Measurements from ENCODE around the gene CTNNBL1.
"Not testable (repeated sequence)": the region's sequence is repeated elsewhere in the genome, so short reads cannot be mapped to it uniquely, and the experiment has no call there.

CTNNBL1 gene

DNA sequence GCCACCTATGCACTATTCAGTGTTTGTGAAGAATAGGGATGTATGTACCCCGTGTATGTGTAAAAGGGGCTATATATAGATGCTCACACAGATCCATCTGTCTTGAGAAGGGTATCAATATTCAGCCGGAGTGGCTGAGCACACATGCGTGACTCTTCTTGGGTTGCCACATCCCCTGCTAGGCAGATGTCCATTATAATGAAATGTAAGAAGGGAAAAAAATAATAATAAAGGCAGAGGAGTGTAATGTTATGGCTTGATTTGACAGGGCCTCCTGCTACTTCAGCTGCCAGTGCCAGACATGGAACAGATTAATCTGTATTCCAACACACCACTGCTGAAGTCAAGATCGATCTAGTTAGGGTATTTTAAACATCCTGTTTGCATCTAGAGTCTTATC lies 134.9 kb downstream of the CTNNBL1 start:
- no peak for DNase-seq

DNA sequence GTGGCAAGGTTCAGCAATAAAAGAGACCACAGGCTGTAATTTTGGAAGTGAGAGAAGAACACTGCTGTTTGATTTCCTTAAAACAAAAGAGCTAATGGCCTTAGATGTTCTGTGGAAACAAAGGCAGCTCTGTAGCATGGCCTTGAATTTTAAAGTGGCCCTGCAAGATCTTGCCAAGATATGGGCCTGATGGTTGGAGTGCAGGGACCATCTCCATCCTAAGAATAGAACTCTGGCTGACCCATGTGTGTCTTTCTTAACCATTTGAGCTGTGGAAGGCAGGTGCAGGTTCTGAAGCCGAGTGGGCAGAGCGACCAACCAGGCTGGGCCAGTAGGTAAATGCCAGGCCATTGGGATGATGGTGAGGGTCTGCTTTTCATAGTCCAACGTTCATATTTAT lies 135.3 kb downstream of the CTNNBL1 start:
- DNase-seq = no peak

DNA sequence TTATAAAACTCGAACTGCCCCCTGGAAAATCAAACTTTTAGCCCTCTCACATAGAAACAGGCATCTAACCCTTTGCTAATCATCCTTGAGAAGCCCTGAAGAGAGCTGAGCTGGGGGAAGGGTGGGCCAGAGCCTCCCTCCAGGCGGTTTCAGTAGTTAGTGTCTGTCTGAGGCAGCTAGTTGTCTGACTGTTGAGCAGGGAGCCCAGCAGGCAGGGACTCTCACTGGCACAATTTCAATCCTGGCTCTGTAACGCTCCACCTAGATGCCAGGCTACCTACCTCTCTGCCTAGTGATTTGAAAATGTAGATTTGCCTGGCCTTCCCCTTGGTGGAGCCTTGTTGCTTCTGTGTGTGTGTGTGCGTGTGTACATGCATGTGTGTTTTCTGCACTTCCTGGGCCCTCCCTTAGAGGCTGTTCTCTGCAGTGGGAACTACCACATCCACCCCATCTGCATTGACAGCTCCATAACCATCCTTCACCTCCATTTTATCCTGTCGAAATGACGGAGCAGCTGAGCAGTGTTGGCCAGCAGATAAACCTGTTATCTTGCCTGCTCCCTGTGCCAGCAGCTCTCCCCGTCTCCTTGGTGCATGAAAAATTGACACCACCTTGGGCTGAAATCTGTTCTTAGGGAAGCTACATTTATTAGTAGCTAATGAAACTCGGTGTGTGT lies 139.5 kb downstream of the CTNNBL1 start:
- no peak for DNase-seq

DNA sequence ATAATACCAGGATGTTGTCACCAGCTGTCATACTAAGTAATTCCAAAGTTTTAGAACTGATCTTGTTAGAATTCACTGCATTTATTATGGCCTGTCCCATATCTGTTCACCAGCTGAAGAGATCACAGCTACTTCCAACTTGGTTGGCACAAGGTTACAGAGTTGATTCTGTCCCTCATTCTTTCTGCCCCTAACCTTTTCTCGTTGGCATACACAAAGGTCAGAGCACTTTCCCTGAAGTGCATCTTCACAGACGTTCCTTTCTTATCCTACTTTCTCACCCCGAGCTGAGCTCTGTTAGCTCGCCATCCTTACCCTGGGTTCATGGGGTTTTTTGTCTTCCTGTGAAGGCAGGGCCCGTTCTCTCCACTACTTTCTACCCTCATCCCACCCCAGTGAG lies 143.1 kb downstream of the CTNNBL1 start:
- DNase-seq = no peak

DNA sequence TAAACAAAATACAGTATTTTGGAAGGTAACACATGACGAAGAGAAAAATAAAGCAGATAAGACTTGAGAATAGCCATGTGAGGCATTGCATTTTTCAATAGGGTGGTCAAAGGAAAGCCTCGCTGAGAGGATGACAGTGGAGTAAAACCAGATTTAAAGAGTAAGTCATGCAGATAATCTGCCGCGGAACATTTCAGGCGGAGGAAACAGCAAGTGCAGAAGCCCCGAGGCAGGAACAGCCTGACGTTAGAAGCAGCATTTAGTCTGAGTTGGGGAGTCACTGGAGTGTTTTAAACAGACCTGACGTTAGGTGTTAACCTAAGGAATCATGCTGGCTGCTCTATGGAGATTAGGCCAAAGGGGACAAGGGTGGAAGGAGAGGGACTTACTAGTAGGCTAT lies 144.1 kb downstream of the CTNNBL1 start:
- no peak for DNase-seq

DNA sequence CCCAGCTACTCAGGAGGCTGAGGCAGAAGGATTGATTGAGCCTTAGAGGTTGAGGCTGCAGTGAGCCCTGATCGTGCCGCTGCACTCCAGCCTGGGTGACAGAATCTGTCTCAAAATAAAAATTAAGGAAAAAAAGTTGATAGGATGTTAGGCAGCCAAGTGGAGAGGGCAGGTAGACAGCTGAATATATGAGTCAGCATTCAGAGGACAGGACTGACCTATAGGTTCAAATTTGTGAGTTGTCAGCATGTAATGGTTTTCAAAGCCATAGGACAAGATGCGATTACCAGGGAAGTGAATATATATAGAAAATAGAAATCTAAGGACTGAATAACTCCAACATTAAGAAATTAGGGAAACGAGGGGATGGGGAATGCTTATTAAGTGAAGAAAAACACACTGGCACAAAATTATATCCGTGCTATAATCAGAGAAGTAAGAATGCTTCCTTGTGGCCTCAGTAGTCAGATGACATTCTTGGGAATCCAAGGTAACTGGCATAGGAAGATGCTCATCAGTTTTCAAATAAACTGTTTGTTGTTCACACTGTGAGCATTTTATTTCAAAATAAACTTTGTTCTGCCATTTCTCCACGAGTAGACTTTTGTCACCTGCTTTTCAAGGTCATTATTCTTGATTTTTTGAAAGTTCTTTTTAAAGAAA lies 145.1 kb downstream of the CTNNBL1 start:
- DNase-seq = no peak

DNA sequence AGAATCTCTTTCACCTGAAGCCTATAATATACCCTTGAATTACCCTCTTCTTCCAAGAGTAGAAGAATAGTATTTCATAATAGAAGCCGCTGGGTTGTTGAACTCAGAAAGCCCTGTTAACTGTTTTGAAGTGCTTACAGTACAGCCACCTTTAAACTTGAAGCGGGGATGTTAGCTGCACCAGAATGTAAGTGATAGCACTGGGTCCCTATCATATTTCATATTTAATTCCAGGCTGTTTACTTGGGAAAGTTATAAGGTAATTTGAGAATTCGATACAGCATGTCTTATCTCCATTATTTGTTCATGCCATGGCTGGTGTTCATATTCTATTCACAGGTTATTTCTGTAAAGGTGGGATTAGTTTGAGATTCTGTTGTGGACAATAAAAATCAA lies 145.6 kb downstream of the CTNNBL1 start:
- DNase-seq = no peak

DNA sequence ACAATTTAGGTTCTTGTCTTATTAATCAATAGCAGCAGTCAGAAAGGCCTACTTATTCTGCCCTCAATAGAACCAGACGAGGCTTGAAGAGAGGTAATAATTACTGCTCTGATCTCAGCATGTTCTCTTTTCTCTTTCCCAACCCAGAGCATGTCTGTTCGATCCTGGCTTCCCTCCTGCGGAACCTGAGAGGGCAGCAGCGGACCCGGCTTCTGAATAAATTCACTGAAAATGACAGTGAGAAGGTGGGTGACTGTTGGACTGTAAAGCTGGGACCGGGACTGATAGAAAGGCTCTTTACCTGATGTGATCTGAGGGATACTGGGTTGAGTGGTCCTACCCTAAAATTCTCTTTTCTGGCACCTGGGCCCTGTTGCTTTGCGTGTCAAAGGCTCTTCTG lies 146.1 kb downstream of the CTNNBL1 start:
- DNase-seq = no peak

DNA sequence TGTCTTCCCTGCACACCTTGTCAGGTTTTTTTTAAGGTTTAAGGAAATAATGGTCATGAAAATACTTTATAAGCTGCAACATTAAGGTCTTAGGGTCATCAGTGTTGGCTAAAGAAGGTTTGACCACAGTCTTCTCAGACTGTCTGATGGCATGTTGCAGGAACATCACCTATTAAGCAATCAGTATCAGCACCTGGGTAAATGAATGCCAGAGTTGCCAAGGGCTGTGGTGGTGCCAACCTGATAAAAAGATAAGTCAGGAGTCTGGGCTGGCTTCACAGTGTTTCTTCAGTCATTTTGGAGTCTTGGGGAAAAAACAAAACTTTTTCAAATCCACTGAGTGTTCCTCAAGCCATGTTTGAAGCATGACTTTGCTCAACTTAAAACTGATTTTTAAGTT lies 147.6 kb downstream of the CTNNBL1 start:
- DNase-seq = no peak

DNA sequence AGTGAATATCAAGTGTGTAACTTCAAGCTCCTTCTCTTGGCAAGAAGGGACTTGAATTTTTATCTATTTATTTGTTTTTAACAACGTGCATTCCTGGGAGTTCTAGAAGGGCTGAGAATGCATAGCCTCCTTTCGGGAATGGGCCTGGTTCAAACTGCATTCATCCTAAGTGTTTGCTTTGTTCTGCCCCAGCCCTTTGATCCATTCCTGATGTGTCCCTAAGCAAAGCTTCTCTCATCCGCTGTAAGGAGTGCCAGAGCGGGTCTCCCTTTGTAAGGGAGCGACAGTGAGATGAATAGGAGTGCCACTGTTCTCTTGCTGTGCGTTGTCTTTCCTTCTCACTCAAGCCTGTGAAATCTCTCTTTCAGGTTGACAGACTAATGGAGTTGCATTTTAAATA lies 148.1 kb downstream of the CTNNBL1 start:
- no peak for DNase-seq

DNA sequence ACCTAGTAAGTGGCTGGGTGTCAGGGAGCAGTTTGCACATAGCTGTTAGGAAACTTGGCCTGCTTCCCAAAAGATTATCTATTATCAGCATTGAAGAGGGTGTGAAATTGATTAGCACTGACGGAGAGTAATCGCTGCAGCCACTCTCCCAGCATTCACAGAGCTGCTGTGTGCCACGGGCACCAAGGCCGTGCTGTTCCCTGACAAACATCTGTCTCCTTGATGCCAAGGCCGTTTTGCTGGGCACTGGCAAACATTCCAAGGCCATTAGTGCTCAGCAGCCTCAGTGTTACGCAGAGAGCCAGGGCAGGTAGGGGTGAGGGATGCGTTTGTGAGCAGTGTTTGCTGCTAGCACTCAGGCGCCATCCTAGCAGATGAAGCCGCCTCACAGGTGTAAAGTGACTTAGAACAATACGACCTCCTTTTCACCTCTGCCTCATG lies 151.4 kb downstream of the CTNNBL1 start:
- DNase-seq = no peak

DNA sequence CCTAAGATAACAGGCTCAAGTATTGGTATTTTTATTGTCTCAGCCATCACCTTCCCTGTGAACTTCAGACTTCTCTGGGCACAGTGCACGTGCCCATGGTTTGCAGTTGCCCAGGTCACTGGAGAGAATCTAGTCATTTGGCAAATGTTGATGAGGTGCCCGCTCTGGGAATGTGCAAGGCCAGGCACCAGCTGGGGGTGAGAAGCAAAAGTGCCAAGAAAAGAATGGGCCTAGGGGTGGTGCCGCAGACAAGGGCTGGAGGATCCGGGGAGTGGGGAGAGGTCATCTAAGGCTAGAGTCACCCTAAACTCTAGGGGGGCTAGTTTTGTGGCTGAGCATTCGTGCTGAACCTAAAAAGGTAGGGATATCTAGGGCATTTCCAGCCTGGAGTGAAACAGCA lies 152.0 kb downstream of the CTNNBL1 start:
- no peak for DNase-seq

DNA sequence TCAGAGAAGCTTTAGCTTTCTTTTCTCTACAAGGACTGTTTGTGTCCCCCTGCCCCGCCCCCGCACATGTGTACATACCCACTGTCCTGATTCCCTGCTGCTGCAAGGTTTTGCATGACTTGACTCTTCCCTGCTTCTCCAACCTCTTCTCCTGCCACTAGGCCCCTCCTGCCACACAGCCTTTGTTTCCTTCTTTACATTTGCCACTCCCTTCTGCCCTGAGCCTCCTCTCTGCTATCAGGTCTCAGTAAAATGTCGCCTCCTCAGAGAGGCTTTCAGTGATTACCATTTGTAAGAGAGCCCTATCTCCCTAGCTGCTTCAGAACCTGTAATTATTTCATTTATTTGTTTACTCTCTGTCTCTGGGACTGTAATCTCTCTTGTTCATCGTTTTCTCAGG lies 152.7 kb downstream of the CTNNBL1 start:
- no peak for DNase-seq

DNA sequence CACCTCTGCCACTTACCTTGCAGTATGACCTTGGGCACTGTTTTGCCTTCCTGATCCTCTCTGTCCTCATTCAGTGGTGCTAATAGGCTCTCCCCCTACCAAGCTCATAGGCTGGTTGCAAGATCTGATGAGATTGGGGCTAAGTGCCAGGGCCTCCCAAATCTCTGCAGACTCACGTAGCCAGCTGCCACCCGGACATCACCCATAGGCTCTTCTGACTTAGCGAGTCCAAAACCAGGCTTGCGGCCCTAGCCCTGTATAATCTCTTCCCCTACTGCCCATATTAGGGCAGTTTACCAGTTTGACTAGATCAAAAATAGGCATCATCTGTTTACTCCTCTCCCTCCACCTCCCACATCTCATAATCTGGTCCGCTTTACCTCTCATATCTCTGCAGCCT lies 154.9 kb downstream of the CTNNBL1 start:
- DNase-seq = no peak

DNA sequence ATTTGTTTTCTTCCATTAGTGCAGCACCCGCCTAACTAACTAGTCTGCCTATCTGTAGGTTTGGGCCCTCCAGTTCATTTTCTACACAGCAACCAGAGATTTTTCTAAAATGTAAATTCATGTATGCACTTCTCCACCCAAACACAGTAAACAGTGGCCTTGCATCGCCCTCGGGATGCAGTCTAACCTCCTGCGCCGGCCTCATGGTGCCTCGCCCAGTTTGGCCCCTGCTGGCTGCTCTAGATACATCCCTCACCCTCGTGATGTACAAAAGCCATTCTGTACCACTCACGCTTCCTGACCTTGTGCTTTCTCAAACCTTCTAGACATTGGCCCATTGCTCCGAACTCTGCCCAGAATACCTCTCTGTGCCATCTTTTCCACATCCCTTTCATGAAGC lies 155.3 kb downstream of the CTNNBL1 start:
- no peak for DNase-seq

DNA sequence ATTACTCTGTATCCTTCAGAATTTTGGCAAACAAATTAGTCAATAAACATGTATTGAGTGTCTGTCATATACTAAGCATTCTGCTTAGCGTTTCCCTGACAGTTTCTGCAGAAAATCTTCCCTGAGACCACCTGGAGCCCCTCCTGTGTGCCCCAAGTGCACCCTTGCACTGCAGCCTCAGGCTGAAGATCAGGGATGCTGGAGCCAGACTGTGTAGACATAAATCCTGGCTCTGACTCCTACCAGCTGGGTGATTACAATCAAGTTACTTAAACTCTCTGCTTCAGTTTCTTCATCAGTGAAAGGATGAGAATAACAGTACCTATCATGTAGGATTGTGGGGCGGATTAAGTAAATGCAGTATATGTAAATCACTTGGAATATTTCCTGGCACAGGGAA lies 155.7 kb downstream of the CTNNBL1 start:
- no peak for DNase-seq

DNA sequence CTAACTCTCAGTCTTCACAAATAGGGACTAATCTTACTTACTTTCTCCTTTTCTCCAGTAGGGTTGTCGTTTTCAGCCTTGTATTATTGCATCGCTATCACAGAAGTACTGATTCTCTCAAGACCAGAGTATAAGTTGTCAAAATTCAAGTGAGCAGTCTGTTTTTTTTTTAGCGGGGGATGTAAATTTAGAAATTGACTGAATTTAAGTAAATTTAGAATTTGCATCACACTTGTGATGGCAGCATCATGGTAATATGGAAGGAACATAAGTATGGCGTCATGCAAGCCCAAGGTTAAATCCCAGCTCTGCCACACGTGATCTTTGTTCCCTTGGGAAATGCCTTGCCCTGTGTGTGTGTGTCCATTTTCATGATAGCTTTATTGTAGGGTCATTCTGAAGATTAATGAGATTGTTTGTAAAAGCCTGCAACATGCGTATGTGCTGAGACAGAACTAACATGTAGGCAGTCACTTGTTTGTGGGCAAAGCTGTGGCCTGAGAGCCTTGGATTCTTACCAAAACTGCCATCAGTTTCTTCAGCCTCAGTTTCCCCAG lies 156.3 kb downstream of the CTNNBL1 start:
- no peak for DNase-seq

DNA sequence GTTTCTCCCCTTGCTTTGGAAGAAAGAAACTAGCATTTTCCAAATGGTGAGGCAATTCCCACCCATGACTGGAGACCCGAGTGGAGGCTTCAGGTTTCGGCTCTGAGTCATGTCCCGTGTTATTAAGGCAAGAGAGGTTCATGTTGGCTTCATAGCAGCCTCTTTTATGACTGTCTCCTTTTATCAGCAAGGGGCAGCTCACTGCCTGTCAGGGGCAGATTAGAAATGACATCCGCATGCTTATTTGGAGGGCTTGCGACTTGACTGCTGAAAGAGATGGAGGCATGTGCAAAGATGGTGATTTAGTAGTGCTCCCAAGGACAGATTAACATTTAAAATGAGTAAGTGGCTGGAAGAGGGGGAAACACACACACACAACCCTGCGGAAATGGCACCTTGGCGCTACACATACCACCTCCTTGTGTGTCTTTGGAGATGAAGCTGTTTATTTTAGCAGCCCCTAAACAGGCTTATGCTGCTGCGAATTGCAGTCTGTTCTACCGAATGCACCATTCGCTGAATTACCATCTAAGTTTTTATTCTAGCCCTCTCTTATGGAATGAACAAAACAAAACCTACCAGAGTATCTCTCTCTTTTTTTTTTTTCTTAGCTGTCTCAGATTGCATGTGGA lies 157.0 kb downstream of the CTNNBL1 start:
- no peak for DNase-seq

DNA sequence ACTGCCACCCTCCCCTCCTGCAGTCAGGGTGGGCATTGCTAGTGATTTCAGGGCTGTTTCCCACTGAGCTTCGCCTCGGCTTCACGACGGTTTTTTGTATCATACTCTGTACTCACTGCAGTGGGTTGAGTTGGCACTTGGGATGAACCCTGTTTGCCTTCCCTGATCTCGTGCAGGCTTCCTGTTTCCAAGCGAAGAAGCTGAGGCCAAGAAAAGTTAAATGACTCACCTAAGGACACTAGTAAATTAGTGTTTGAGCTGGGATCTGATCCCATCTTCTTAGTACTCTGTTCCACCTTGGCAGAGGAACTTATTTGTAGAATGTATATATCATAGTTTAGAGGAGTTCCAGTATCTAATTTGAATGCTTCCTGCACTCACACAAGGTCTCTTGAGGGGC lies 158.8 kb downstream of the CTNNBL1 start:
- no peak for DNase-seq

DNA sequence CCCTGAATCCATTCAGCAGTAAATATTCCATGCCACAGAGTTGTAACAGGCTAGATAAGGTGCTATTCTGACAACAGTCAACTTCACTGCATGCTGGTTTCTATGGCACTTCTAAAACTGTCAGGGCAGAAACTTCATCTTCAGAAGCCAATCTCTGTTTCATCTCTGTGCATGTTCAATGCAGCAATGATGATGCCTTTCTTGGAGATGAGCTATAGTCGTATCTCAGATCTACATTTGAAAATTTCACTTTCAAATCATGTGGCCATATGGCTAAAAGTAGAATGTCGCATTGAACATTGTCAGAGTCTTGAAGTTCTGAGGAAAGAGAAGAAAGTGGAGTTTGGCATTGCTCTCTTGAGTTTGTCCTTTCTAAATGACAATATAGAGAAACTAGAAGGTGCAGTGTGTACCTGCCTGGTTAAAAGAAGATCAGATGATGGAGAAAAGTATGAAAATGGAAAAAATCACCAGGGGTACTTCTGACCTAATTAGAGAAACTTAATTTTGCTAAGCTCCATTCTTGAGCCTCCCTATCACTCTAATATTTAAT lies 160.1 kb downstream of the CTNNBL1 start:
- no peak for DNase-seq

DNA sequence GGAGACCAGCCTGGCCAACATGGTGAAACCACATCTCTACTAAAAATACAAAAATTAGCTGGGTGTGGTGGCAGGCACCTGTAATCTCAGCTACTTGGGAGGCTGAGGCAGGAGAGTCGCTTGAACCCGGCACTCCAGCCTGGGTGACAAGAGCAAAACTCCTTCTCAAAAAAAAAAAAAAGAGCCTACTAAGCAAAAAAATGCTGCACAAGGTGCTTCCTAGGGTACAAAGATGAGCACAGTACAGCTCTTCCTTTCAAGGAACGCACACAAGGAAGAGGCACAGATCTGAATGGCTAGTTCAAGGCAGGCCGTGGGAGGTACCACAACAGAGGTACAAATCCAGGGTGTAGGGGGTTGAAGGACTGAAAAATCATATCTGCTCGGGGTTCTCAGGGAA lies 162.2 kb downstream of the CTNNBL1 start:
- DNase-seq = not testable (repeated sequence)

DNA sequence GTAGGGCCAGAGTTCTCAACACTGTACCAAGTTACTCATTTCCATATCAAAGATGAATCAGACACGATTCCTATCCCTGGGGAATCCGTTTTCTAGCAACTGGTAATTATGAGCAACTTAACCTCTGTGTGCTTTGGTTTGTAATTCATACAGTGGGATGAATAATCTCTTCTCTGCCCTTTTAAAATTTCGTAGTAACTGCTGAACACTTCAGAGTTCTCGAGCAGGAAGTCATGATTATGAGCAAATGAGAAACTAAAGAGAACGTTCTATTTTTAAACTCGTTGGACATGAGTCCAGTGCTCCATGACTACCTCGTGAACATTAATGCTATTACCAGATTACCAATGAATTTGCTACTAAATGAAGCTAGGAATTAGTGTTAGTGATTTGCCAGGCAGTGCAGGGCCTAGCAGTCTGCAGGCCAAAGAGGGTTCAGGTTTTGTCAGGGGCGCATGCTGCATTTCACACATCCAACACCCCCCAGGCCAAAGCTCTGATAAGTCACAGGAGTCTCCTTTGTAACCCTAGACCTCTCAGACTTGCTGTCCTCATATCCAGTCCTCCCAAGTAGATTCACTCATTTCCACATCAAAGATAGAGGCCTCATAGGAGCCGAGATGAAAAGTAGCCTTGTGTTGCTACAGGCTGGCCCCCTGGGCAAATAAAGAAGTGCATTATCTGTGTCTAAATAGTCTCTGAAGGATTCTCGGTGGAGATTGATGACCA lies 163.3 kb downstream of the CTNNBL1 start:
- DNase-seq = no peak
